Aorta (tissue), 5 donors: ENCODE results near the gene FLII. TPM values are rescaled to one million over a fixed set of nuclear protein-coding genes. Genes with fewer than 3 reads are reported as not detected.

Source experiments
- ATAC-seq: fragments of 200-7000 bp; cut with Tn5 transposase; one replicate; pipeline ENCODE4 v1.9.1; 2022; ENCODE audit warnings: moderate library complexity; ENCODE audit not compliant: low FRiP score
- DNase-seq, 2 donors: peaks; one replicate each; pipeline ENCODE4 v3.0.0-alpha.2; 2020
- H3K27ac ChIP-seq, 2 donors: one replicate each; pipeline ENCODE4 v1.5.1; 2013; ENCODE audit warnings: low read length in 2 of 2, mild to moderate bottlenecking in 2 of 2, moderate library complexity in 2 of 2, control low read depth in 1 of 2, inconsistent platforms in 1 of 2, low read depth in 1 of 2
- H3K27me3 ChIP-seq, 2 donors: one replicate each; pipeline ENCODE4 v1.6.1; 2013; ENCODE audit warnings: control low read depth in 1 of 2, low read length in 1 of 2, mild to moderate bottlenecking in 1 of 2, moderate library complexity in 1 of 2; ENCODE audit not compliant: insufficient read depth in 2 of 2, control insufficient read depth in 1 of 2
- H3K36me3 ChIP-seq, 2 donors: one replicate each; pipeline ENCODE4 v1.6.1; 2013; ENCODE audit warnings: control low read depth in 1 of 2, low read length in 1 of 2, mild to moderate bottlenecking in 1 of 2; ENCODE audit not compliant: insufficient read depth in 2 of 2, control insufficient read depth in 1 of 2
- H3K4me1 ChIP-seq, 2 donors: one replicate each; pipeline ENCODE4 v1.6.1; 2013; ENCODE audit warnings: low read length in 2 of 2, control low read depth in 1 of 2, mild to moderate bottlenecking in 1 of 2, moderate library complexity in 1 of 2; ENCODE audit not compliant: insufficient read depth in 2 of 2, control insufficient read depth in 1 of 2
- H3K4me3 ChIP-seq, 2 donors: one replicate each; pipeline ENCODE4 v1.5.1; 2013; ENCODE audit warnings: low read length in 2 of 2, control low read depth in 1 of 2, mild to moderate bottlenecking in 1 of 2
- H3K9me3 ChIP-seq: one replicate; pipeline ENCODE4 v1.6.1; 2013; ENCODE audit warnings: mild to moderate bottlenecking, low read length; ENCODE audit not compliant: control insufficient read depth
- WGBS, 2 donors: extraction: QIAGEN DNeasy Blood & Tissue Kit; methylation state at CpG; one replicate each; pipeline ENCODE4 v1.1.7; 2013; 5-methylcytosine and 5-hydroxymethylcytosine counted together
- intact Hi-C, 2 donors: fragments of 100-400 bp; cut with DNase I; formaldehyde crosslinking; loops; one replicate each; pipeline versions ENCODE4 v1.14.2 to v1.15.0; 2022
- polyA plus RNA-seq, 2 donors: library from polyadenylated mRNA; stranded (reverse); fragments of 200-250 nt; gene quantifications; one replicate each; pipeline ENCODE4 v1.2.3, GENCODE V29; 2013
- total RNA-seq, 2 donors: library from RNA; stranded (reverse); fragmentation: NEBNext Ultra II Directional; extraction: Animal tissue kit (Norgen Biotek cat#: 25700); gene quantifications; one replicate each; pipeline ENCODE4 v1.2.1, GENCODE V29; 2021
- donor health status: healthy with polysubstance abuse.
- donor health status: Bipolar disorder and iron deficiency.
- donor health status: DM: no; HTN: no; CAD: no.
- donor health status: DM: no; HTN: no; CAD: no.
- donor health status: DM: yes; HTN: yes; CAD: no.

The FLII gene
- total and polyA plus RNA-seq, 4 donors = 87.5 to 355 (median 275) TPM

- Histone ChIP-seq H3K9me3 (no peaks in the 10 kb centered on the region), H3K27me3 (no peaks in the 10 kb centered on the region), H3K4me3 (no peak overlapping the region), H3K4me1 (peaks cover 0 to 3% of the 10 kb centered on the region in 2 donors), H3K27ac (no peak overlapping the region), H3K36me3 (peaks cover 3 to 5% of the 10 kb centered on the region in 2 donors)
- DNase-seq (no peak), ATAC-seq (no peak)
- 88% methylated on average over 7 of the region's 7 CpGs for WGBS, 2 donors
- intact Hi-C loops = loop anchor here in 1 of 2 donors (5.0 kb wide), 1 partner anchor 56 kb away; the partner anchor contains the start of gene TOP3A
These were observed 1.8 kb downstream of the FLII start for GRCh38 chr17:18256776-18257175.

GRCh38 chr17:18256351-18256750, 2.2 kb downstream of the FLII start:
- Histone ChIP-seq H3K36me3 (peaks cover 5 to 6% of the 10 kb centered on the region in 2 donors), H3K4me1 (no peaks in the 10 kb centered on the region), H3K4me3 (no peak overlapping the region), H3K27ac (no peak overlapping the region), H3K27me3 (no peaks in the 10 kb centered on the region), H3K9me3 (no peaks in the 10 kb centered on the region)
- intact Hi-C loops = loop anchor here in 1 of 2 donors (5.0 kb wide), 1 partner anchor 56 kb away; the partner anchor contains the start of gene TOP3A
- no peak for DNase-seq
- WGBS, 2 donors = 71% methylated on average over 11 of the region's 11 CpGs
- ATAC-seq = no peak

DNA sequence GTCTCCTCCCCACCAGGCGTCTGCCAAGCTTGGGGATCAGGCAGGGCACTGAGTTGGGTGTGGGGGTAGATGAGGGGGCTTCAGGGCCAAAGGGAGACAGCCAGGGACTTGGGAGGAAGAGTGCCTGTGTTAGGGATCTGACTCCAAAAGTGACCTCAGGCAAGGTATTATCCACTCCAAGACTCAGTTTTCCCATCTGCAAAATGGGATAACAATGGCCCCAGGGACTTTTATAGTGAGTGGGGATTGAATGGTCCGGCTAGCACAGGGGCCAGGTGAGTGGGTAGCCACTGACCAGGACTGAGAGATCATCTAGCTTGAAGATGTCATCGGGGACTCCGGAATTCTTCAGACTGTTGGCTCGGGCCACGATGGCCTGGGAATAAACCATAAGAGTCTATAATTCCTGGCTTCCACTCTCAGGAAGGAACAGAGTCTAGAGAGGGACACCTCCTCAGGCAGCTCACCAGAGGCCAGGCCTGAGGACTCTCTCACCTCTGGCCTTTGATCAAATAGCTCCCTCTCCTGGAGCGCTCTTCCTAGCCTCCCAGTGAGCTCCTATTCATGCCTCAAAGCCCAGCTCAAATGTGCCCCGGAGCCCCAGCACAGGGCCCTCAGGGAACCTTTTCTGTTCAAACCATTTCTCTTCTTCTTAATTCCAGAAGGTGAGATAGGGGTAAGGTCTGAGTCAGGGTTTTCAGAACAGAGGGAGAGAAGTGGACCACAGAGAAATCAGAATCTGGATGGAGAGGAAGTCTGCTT, 3.5 kb downstream of the FLII start:
- H3K27ac ChIP-seq = no peak overlapping the region
- no peaks in the 10 kb centered on the region for H3K9me3 ChIP-seq
- intact Hi-C loops = loop anchor here in 1 of 2 donors (5.0 kb wide), 1 partner anchor 57 kb away; the partner anchor contains the start of gene TOP3A
- DNase-seq (no peak), ATAC-seq (no peak)
- H3K36me3 ChIP-seq = peaks cover 5 to 11% of the 10 kb centered on the region in 2 donors
- H3K4me3 ChIP-seq = no peak overlapping the region
- H3K4me1 ChIP-seq = no peaks in the 10 kb centered on the region
- WGBS, 2 donors = 93 to 96% methylated on average over 8 of the region's 8 CpGs
- H3K27me3 ChIP-seq = no peaks in the 10 kb centered on the region

DNA sequence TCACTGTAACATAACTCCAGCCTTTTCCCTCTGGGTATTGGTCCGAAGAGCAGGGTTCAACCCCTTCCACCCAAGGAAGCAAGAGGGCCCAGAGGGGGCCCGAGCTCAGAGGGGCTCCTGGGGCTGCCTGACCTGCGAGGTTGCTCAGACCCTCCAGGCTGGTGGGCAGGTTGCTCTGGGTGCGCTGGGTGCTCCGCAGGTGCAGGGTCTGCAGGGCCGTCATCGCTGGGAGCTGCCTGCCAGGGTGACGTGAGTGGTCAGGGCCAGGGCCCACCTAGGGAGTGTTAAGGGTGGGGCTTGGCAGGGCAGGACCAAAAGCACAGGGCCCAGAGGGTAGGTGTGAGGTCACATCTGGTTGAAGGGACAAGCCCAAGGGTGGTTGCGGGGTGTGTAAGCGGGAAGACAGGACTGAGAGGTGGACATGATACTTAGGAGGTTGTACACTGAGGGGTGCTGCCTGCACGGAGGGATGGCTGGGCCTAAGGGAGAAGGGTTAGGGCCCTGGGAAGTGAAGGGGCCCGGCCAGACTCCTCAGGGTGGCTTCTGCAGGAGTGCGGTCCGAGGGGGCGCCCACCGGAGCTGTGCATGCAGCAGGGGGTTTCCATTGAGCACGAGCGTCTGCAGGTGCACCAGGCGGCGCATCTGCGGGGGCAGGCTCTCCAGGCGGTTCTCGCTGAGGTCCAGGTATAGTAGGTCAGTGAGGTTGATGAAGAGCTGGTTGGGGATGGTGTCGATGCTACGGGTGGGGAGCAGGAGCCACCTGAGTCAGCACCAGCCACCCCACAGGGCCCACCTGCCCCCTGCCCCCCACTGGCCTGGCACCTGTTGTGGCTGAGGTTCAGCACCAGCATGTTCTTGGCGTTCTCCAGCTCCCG, 4.4 kb downstream of the FLII start:
- no peak for DNase-seq
- H3K4me3 ChIP-seq = no peak overlapping the region
- ATAC-seq = no peak
- H3K27ac ChIP-seq = no peak overlapping the region
- 87 to 88% methylated on average over 26 to 27 of the region's 27 CpGs for WGBS, 2 donors
- H3K36me3 ChIP-seq = peaks cover 5 to 11% of the 10 kb centered on the region in 2 donors
- no peaks in the 10 kb centered on the region for H3K27me3 ChIP-seq
- no peaks in the 10 kb centered on the region for H3K9me3 ChIP-seq
- intact Hi-C loops = no loop called here
- H3K4me1 ChIP-seq = no peaks in the 10 kb centered on the region

DNA sequence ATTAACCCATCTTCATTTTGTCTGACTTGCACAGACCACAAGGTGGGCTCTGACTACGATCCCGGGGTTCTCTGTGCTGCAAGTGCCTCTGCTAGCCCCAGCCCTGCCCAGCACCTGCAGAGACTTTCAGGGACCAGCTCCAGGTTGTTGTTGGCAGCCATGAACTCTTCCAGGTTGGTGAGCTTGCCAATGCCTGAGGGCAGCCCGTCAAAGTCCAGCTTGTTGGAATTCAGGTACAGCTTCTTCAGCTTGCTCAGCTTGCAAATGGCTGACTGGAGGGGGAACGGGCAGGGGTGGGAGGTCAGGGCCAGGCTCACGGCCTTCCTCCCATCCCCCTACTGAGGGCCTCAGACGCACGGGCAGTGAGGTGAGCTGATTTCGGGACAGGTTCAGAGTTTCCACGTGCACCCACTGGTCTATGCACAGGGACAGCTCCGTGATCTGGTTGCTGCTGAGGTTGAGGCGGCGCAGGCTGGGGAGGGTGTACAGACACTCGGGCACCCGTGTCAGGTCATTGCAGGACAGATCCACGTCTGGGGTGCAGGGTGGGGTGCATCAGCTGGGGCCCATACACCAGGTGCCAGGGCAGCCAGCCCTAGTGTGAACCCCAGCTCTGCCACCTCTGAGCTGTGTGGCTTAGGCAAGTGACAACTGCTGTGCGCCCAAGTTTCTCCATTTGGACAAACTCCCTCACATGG, 5.2 kb downstream of the FLII start:
- DNase-seq (no peak), ATAC-seq (no peak)
- intact Hi-C loops = no loop called here
- peaks cover 5 to 11% of the 10 kb centered on the region in 2 donors for H3K36me3 ChIP-seq
- 78 to 79% methylated on average over 16 of the region's 16 CpGs for WGBS, 2 donors
- H3K9me3 ChIP-seq = no peaks in the 10 kb centered on the region
- H3K27me3 ChIP-seq = no peaks in the 10 kb centered on the region
- H3K27ac ChIP-seq = no peak overlapping the region
- H3K4me3 ChIP-seq = no peak overlapping the region
- H3K4me1 ChIP-seq = no peaks in the 10 kb centered on the region

DNA sequence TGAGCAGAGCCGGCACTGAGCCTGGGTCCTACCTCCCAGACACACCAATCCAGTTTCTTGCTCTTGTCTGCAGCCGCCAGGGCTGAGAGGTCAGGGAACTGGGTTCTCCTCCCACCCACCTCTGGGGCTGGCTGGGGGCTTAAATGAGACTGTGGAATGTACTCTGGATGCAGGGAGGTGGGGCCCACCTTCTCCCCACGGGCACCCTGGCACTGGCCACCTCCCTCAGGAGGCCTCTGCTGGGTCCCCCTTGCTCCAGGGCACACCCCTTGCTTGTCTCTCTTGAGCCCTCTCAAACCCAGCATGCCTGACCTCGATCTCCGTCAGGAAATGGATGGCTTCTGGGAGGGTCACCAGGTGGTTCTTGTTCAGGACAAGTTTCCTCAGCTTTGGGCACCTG, 6.4 kb downstream of the FLII start:
- Histone ChIP-seq H3K27me3 (no peaks in the 10 kb centered on the region), H3K27ac (no peak overlapping the region), H3K4me1 (no peaks in the 10 kb centered on the region), H3K4me3 (no peak overlapping the region), H3K9me3 (no peaks in the 10 kb centered on the region), H3K36me3 (peaks cover 5 to 12% of the 10 kb centered on the region in 2 donors)
- 85 to 89% methylated on average over 5 of the region's 5 CpGs for WGBS, 2 donors
- ATAC-seq (no peak), DNase-seq (no peak)
- intact Hi-C loops = no loop called here

DNA sequence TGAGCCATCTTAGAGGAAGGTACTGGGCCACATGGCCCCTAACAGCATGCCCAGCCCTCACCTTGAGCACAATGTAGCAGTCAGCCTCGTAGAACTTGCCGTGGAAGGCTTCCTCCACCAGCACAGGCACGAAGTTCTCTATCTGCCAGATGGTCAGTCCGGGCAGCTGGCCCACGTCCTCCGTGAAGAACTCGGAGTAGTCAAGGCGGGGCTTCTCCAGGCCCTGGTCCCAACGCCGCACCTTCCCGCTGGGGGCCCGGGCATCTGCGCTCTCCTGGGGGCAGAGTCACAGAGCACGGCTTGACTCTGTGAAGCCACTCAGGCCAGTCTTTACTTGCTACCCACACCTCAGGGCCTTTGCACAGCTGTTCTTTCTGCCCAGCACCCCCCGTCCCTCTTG, 7.3 kb downstream of the FLII start:
- WGBS, 2 donors = 80 to 82% methylated on average over 15 of the region's 15 CpGs
- ATAC-seq = no peak
- H3K9me3 ChIP-seq = no peaks in the 10 kb centered on the region
- H3K4me1 ChIP-seq = no peaks in the 10 kb centered on the region
- no peaks in the 10 kb centered on the region for H3K27me3 ChIP-seq
- no peak for DNase-seq
- H3K4me3 ChIP-seq = no peak overlapping the region
- intact Hi-C loops = no loop called here
- no peak overlapping the region for H3K27ac ChIP-seq
- peaks cover 5 to 12% of the 10 kb centered on the region in 2 donors for H3K36me3 ChIP-seq

GRCh38 chr17:18250708-18251107, 7.8 kb downstream of the FLII start:
- DNase-seq = no peak
- peaks cover 5 to 12% of the 10 kb centered on the region in 2 donors for H3K36me3 ChIP-seq

More at GRCh38 chr17:18250708-18251107, 7.8 kb downstream of the FLII start:
- H3K9me3 ChIP-seq = no peaks in the 10 kb centered on the region
- H3K4me3 ChIP-seq = no peak overlapping the region
- H3K4me1 ChIP-seq = no peaks in the 10 kb centered on the region
- no peak overlapping the region for H3K27ac ChIP-seq
- H3K27me3 ChIP-seq = no peaks in the 10 kb centered on the region
- 92 to 96% methylated on average over 14 of the region's 14 CpGs for WGBS, 2 donors
- no peak for ATAC-seq
- intact Hi-C loops = no loop called here
